Stimulated activated CD4-positive, alpha-beta T cell treated with anti-CD3 and anti-CD28 coated beads, Interleukin-2, amount 100 ng/mL, for 48 hours (primary cell): ENCODE measurements around the gene IGFBP2.

Experiments
- DNase-seq, 2 donors: peaks; one replicate each; pipeline ENCODE4 v3.0.0-alpha.2; 2020

The IGFBP2 gene

GRCh38 chr2:216644842-216645635 is 11.8 kb downstream of the IGFBP2 start:
- no peak for DNase-seq

GRCh38 chr2:216645636-216645950 is 12.4 kb downstream of the IGFBP2 start:
- DNase-seq, result no peak

- no peak for DNase-seq
These were observed 12.9 kb downstream of the IGFBP2 start for GRCh38 chr2:216646116-216646515.

GRCh38 chr2:216648105-216648504 is 14.9 kb downstream of the IGFBP2 start:
- no peak for DNase-seq

GRCh38 chr2:216649574-216649973 is 16.4 kb downstream of the IGFBP2 start:
- no peak for DNase-seq

DNA sequence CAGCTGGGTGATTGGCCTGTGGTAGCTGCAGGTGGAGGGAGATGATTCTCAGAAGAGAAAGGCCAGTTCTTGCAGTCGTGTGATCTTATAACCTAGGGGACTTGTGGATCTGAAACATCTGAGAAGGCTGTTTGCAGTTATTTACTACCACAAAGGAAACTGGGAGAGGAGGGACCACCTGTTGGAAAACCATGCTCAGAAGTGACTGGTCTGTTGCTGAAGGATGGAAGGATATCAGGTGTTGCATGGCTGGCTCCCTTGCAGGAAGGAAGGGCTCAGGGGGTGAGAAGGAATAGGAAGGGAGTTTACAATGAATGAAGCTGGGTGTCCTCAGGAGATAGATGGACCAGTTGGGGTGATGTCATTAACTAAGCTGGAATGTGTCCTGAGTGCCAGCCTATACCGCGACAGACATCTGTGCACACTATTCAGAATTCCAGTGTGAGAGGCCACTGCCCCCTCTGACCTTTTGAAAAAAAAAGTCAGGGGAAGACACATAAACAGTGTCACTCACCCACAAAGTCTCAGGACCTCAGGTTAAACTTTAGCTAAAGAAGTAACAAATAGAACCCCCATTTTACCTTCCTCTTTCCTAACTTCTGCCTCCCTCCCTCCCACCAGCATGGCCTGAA is 17.5 kb downstream of the IGFBP2 start:
- DNase-seq, result no peak

GRCh38 chr2:216651351-216651881 is 18.2 kb downstream of the IGFBP2 start:
- DNase-seq, result no peak

DNA sequence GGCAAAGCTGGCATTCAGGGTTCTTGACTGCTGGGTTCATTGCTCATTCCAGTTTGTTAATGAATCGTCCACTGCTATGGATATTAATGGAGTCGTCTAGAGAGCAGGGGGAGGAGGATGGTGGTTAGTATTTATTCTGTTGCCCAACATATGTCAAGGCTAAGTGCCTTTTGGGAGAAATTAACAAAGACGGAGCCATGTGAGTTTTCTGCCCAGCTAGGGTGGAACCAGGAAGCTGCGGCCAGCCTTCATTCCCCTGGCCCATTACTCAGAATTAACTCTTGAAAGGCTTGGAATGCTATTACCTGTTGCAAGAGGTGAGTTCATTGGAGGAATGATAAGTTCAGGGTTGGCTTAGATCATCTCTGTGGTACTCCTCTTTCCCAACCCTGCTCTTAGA is 19.3 kb downstream of the IGFBP2 start:
- no peak for DNase-seq

- DNase-seq, result no peak
These were observed 20.0 kb downstream of the IGFBP2 start for GRCh38 chr2:216653093-216653799.

GRCh38 chr2:216653931-216654365 is 20.7 kb downstream of the IGFBP2 start:
- DNase-seq, result no peak

DNA sequence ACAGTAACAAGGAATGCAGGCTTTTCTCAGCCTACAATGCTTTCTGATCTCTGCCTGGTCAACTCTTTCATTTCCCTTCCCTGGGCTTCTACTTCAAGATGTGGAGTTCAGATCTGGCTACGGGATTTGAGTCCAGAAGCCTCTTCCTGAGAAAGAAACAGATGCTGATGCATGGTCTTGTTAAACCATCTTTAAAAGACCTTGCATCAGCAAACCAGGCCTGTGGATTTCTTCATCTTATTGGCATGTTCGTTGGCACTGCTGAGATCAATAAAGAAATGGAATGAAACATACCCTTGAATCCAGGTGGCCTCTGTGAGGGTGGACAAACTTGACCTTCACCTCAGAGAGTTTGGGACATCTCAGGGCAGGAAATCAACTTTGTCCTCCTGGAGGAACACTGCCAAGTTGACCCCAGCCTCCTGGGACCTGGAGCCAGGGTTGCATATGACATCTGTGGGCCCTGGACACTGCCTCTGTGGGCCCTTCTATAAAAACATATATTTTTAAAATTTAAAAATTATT is 21.4 kb downstream of the IGFBP2 start:
- no peak for DNase-seq

- no peak for DNase-seq
These were observed 24.1 kb downstream of the IGFBP2 start for GRCh38 chr2:216657086-216657855.

GRCh38 chr2:216657980-216658379 is 24.8 kb downstream of the IGFBP2 start:
- no peak for DNase-seq

DNA sequence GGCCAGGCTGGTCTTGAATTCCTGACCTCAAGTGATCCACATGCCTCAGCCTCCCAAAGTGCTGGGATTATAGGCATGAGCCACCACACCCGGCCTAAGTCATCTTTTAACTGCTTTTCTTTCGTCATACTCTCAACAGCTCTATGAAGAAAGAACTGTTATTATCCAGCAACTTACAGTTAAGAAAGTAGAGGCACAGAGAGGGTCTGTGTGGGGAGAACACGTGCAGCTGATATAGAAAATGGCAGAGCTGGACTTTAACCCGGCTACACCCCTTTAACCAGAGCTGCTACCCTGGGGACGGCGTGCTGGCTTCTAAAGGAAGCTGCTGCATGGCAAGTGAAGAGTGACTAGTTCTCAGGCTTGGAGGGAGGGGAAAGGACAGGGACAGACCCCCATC is 25.5 kb downstream of the IGFBP2 start:
- DNase-seq, result no peak

DNA sequence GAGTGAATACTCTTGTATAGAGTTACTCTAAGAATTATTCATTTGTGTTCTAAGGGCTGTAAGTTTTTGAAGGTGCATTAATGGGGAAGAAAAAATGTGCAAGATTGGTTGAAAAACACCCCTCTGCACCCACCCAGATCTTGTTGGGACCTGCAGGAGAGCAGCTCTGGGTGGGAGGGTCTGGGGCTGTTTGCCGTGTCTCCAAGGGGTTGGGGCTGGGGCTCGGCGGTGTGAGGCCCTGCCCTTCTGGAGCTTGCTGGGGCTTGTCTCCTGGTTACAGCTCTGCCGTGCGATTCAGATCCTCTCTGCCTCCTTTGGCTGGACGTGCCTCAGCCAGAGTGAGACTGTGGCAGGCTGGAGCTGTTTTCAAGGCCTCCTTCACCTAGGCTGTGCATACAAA is 26.1 kb downstream of the IGFBP2 start:
- DNase-seq, result no peak

DNA sequence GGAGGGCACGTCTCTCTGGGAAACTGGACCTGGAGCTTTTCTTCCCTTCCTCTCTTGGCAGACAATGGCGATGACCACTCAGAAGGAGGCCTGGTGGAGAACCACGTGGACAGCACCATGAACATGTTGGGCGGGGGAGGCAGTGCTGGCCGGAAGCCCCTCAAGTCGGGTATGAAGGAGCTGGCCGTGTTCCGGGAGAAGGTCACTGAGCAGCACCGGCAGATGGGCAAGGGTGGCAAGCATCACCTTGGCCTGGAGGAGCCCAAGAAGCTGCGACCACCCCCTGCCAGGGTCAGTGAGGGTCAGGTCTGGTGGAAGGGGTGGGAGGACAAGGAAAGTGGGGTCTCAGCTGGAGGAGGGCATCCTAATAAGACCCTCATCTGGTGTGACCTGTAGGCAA is 27.3 kb downstream of the IGFBP2 start:
- no peak for DNase-seq

- no peak for DNase-seq
These were observed 27.8 kb downstream of the IGFBP2 start for GRCh38 chr2:216661051-216661450.

- no peak for DNase-seq
These were observed 28.6 kb downstream of the IGFBP2 start for GRCh38 chr2:216661639-216662375.

DNA sequence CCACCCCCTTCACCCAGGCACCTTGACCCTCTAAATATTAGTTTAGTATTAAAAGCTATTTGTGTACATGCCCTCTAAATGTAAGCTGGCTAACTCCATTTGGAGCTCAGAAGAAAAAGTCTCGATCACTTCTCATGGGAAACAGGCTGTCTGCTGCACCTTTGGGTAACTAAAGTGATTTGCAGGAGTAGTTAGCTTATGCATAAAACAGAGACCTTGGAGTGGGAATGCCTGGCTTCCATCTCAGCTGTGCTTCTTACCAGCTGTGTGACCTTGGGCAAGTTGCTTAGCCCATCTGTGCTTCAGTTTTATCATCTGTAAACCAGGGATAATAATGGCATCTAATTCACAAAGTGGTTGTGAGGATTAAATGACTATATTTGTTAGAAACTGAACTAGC is 29.9 kb downstream of the IGFBP2 start:
- DNase-seq, result no peak

- no peak for DNase-seq
These were observed 30.6 kb downstream of the IGFBP2 start for GRCh38 chr2:216663846-216664245.

DNA sequence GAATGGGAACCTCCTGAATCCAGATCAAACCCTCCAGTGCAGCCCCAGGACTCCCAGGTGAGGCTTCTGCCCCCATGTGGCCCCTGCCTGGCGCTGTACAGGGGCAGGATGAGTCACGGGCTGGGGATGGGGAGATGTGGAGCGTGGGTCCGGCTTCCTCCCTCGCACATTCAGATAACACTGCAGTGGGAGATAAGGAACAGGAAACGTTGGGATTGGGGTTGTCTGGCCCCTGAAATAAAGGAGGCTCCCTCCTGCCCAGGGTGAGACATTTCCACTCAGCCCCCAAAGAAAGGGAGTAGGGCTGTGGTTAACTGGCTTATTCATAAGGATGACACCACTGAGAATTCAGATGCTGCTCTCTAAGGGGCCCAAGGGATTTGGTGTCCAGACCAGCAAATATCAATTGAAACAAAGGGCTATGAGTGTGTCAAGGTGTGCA is 31.4 kb downstream of the IGFBP2 start:
- DNase-seq, result no peak

DNA sequence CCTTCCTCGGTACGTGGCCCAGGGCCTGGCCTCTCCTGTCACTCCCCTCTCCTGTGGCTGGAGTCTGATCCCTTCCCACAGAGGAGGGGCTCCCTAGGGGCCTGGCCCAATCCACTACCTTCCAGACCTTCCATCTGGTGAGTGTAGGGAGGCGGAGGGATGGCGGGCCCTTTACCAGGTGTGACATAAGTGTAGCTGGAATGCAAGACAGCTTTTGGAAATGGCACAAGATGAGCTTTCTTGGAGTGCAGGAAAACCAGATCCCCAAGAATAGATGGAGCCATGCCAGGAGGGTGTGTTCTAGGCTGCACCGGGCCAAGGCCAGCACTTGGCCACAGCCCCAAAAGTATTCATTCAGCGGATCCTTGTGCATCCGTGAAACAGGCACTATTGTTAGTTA is 32.0 kb downstream of the IGFBP2 start:
- no peak for DNase-seq
